Osteocyte (in vitro differentiated cells): Measurements from ENCODE around the gene CDK12. TPM values are rescaled to one million over a fixed set of nuclear protein-coding genes. Genes with fewer than 3 reads are reported as not detected.

Experiments
- DNase-seq: peaks from one replicate; pipeline ENCODE4 v3.0.0; 2021; ENCODE audit warnings: mixed read lengths; ENCODE audit not compliant: unreplicated experiment; ENCODE audit errors: extremely low spot score
- H3K27ac Mint-ChIP-seq: one replicate; pipeline ENCODE4 v1.8.0; 2021; ENCODE audit warnings: mild to moderate bottlenecking, mixed read lengths; ENCODE audit not compliant: unreplicated experiment
- H3K27me3 Mint-ChIP-seq: one replicate; pipeline ENCODE4 v1.8.0; 2021; ENCODE audit warnings: mixed read lengths; ENCODE audit not compliant: unreplicated experiment
- H3K36me3 Mint-ChIP-seq: one replicate; pipeline ENCODE4 v1.8.0; 2021; ENCODE audit warnings: mixed read lengths; ENCODE audit not compliant: unreplicated experiment
- H3K4me1 Mint-ChIP-seq: one replicate; pipeline ENCODE4 v1.8.0; 2021; ENCODE audit warnings: mixed read lengths; ENCODE audit not compliant: unreplicated experiment
- H3K4me3 Mint-ChIP-seq: one replicate; pipeline ENCODE4 v1.8.0; 2021; ENCODE audit warnings: mild to moderate bottlenecking, moderate library complexity, mixed read lengths; ENCODE audit not compliant: unreplicated experiment
- H3K9me3 Mint-ChIP-seq: one replicate; pipeline ENCODE4 v1.8.0; 2021; ENCODE audit warnings: mixed read lengths; ENCODE audit not compliant: unreplicated experiment
- total RNA-seq: library from RNA; stranded (reverse); gene quantifications from 2 replicates; pipeline ENCODE4 v1.2.1, GENCODE V29; 2021
- TF ChIP-seq, protein P1 (sequence below): fragments of 200-600 bp; sonication (generic); IDR thresholded peaks from 2 replicates; pipeline ENCODE4 v1.5.0; 2021; ENCODE audit warnings: antibody characterized with exemption, mild to moderate bottlenecking, moderate library complexity

CDK12 gene
- total RNA-seq, 1 donor from 2014 or later, result 59.0 TPM

DNA sequence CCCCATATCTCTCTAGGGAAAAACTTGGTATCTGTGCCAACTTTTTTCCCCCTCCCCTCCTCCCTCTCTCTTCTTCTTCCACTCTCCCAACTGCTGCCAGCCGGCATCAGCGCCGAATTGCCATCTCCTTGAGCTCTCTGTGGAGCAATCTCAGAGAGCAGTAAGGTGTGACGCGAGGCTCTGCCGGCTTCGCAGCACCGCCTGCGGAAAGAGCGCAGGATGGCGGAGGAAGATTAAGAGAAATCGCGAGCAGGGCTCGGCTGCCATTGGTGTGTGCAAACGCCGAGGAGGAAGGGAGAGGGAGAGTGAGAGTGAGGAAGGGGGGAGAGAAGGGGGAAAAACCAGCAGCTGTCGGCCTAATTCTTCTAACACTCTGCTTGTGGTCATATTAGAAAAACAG is 102.2 kb downstream of the CDK12 start:
- TF ChIP-seq, protein P1, sequence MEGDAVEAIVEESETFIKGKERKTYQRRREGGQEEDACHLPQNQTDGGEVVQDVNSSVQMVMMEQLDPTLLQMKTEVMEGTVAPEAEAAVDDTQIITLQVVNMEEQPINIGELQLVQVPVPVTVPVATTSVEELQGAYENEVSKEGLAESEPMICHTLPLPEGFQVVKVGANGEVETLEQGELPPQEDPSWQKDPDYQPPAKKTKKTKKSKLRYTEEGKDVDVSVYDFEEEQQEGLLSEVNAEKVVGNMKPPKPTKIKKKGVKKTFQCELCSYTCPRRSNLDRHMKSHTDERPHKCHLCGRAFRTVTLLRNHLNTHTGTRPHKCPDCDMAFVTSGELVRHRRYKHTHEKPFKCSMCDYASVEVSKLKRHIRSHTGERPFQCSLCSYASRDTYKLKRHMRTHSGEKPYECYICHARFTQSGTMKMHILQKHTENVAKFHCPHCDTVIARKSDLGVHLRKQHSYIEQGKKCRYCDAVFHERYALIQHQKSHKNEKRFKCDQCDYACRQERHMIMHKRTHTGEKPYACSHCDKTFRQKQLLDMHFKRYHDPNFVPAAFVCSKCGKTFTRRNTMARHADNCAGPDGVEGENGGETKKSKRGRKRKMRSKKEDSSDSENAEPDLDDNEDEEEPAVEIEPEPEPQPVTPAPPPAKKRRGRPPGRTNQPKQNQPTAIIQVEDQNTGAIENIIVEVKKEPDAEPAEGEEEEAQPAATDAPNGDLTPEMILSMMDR, result no peak
- Mint-ChIP-seq H3K4me3 (no peak overlapping the region), H3K9me3 (no peaks in the 10 kb centered on the region), H3K36me3 (peaks cover 33% of the 10 kb centered on the region), H3K4me1 (peaks cover 5% of the 10 kb centered on the region), H3K27ac (no peak overlapping the region), H3K27me3 (no peaks in the 10 kb centered on the region)
- DNase-seq, result no peak

DNA sequence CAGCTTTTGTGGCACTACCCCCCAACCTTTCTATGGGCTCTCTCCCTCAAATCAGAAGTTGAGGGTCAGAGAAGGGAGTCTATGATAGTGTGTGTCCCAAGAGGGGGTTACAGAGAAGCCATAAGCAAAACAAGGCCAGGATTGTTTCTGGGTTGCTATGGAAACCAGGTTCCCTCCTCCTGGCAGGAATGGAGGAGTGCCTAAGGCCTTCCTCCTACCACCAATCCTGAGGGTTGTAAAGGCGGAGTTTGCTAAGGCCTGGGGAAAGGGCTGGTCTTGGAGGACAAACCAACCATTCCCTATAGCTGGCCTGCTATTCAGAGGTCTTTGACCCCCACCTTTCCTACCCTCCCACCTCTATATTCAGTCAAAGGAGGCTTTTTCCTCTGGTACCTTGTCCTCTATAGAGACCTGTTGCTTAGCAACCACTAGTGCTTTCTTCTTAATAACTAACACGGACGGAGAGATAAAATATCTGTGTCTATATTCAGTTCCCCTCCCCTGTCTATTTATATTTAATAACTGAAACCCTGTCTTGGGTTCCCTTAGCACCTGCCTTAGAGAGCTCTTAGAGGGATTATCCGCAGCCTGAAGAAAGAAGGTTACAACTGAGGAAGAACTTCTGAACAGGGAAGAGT is 103.0 kb downstream of the CDK12 start:
- Mint-ChIP-seq H3K36me3 (peaks cover 33% of the 10 kb centered on the region), H3K4me3 (no peak overlapping the region), H3K27me3 (no peaks in the 10 kb centered on the region), H3K27ac (no peak overlapping the region), H3K4me1 (peaks cover 5% of the 10 kb centered on the region), H3K9me3 (no peaks in the 10 kb centered on the region)
- no peak for DNase-seq
- TF ChIP-seq, protein P1, result no peak

DNA sequence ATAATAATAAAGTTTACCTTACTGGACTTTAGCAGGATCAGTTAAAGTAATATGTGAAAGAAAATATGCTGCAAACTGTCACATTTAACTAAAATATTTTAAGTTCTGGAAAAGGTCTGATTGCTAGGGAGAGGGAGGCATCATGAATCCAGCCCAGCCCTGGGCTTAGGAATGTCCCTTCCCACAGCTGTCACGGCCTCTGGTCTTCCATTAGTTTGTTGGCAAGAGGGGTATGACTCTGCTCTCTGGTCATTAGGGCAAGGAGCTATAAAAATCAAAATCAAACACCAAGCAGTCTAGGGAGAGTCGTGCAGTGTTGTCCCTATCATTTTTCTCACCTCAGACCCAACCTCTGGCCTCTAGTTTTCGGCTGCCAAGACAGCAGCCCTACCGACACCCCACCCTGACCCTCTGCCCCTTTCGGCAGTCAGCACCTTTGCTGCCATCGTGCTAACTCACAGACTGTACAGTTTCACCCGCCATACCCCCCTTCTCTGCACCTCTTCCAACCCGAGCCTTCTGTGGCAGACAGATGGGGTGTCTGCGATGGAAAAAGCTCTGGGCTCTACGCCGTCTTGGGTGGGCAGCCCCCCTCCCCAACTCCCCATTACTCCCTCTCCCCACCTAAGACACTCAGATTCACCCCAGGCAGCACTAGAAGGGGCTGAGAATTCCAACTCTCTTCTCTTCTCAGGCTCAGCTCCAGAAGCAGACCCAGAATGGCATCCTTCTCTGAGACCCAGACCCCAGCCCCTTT is 105.0 kb downstream of the CDK12 start:
- TF ChIP-seq, protein P1, result no peak
- H3K27ac Mint-ChIP-seq, result no peak overlapping the region

DNA sequence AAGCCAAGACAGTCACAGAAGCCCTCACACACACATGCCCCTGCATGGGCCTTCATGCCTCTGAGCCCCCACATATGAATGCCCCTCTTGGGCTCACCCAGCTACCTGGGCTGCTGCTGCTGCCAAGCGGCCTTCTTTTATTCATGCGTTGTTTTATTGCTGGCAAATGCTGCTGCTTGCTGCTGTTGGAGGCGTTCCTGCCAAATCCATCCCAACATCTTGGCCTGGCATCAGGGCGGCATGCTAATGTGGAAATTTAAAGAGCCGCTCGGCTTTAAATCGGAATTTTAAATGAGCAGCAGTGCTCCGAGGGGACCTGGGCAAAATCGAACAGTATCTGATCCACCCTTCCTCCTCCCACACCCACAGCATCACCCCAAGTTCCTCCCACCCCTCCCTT is 107.4 kb downstream of the CDK12 start:
- no peaks in the 10 kb centered on the region for H3K27me3 Mint-ChIP-seq
- peaks cover 35% of the 10 kb centered on the region for H3K36me3 Mint-ChIP-seq
- H3K27ac Mint-ChIP-seq, result no peak overlapping the region
- peaks cover 7% of the 10 kb centered on the region for H3K9me3 Mint-ChIP-seq
- TF ChIP-seq, protein P1, result no peak
- no peak overlapping the region for H3K4me3 Mint-ChIP-seq
- no peak for DNase-seq
- peaks cover 3% of the 10 kb centered on the region for H3K4me1 Mint-ChIP-seq

More for the DNA sequence above, 105.0 kb downstream of the CDK12 start:
- H3K27me3 Mint-ChIP-seq, result no peaks in the 10 kb centered on the region
- H3K9me3 Mint-ChIP-seq, result peaks cover 3% of the 10 kb centered on the region
- DNase-seq, result no peak
- peaks cover 36% of the 10 kb centered on the region for H3K36me3 Mint-ChIP-seq
- peaks cover 5% of the 10 kb centered on the region for H3K4me1 Mint-ChIP-seq
- no peak overlapping the region for H3K4me3 Mint-ChIP-seq

DNA sequence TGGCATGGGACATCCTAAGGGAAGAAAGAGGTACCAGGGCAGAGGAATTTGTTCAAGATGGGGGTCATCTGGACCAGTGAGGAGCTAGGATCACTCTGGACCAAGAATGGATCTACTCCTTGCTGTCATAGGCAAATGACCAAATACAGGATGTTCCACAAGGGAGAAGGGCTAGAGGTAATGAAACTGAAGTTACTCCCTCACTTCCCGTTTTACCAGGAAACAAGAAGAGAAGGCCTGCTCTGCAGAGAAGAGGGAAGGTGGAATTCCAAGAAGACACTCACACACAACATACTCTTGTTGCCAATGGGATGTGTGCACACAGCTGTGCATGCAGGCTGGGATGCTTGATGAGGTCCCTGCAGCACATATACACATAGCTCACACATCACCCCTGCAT is 107.8 kb downstream of the CDK12 start:
- TF ChIP-seq, protein P1, result no peak
- Mint-ChIP-seq H3K36me3 (peaks cover 35% of the 10 kb centered on the region), H3K27me3 (no peaks in the 10 kb centered on the region), H3K9me3 (peaks cover 7% of the 10 kb centered on the region), H3K27ac (no peak overlapping the region), H3K4me1 (peaks cover 7% of the 10 kb centered on the region), H3K4me3 (no peak overlapping the region)
- no peak for DNase-seq
